ENCODE results near the gene KCNC1. TPM values are rescaled to one million over a fixed set of nuclear protein-coding genes. Genes with fewer than 3 reads are reported as not detected.

The KCNC1 gene
- polyA plus RNA-seq, 1 of the 3 experiments (the other 2 are of a cell fraction) = 0.18 TPM

DNA sequence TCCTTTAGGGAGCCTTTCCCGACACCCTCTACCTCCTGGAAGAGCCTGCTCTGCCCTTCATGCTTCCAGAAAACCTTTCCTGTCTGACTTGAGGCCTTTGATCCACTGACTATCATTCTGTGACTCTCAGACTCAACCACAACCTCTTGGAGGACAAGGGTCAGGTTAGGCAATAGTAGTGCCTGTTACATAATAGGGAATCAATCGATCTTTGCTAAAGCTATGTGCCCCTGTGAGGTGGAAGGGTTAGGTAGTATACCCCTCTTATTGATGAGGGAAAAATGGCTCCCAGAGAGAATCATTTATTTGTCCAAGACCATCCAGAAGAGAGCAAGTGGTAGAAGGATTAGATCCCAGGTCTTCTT lies 16.2 kb downstream of the KCNC1 start:
- no peaks in the 10 kb centered on the region for H3K36me3 ChIP-seq (replicated peaks in 1 of 2; ENCODE audit: control insufficient read depth in 1 of 2, insufficient read depth in 2 of 2, low read length in 1 of 2)
- H3K79me2 ChIP-seq (ENCODE audit: insufficient read depth) = no peaks in the 10 kb centered on the region
- no peak overlapping the region for H3K27ac ChIP-seq (ENCODE audit: low read depth in 2 of 2, low read length in 1 of 2)
- H3K4me3 ChIP-seq (ENCODE audit: low read depth in 2 of 2, low read length in 1 of 2) = no peak overlapping the region
- no peak for TF ChIP-seq TAF1 (IDR thresholded peaks at IDR 0.05; ENCODE audit: borderline replicate concordance, low read depth, low read length)
- TF ChIP-seq YY1 (IDR thresholded peaks at IDR 0.05; ENCODE audit: low read depth) = no peak
- no peak for TF ChIP-seq POLR2AphosphoS5 (IDR thresholded peaks at IDR 0.05; ENCODE audit: low read depth, low read length)
- POLR2A ChIA-PET = no interaction called here
- H3K9me3 ChIP-seq = no peaks in the 10 kb centered on the region
- CTCF ChIA-PET = interaction anchor here (2.2 to 3.0 kb wide), 2 partner anchors 20 to 228 kb away, joined by 7 to 17 read pairs; no protein-coding TSS in a partner anchor
- H3F3A ChIP-seq (replicated peaks; ENCODE audit: insufficient read depth) = no peaks in the 10 kb centered on the region
- H3K27me3 ChIP-seq (ENCODE audit: insufficient read depth) = no peaks in the 10 kb centered on the region
- DNase-seq = no peak
- 25% methylated on average over 2 of the region's 2 CpGs for WGBS (ENCODE audit: low lambda C conversion rate)
- H2AFZ ChIP-seq (ENCODE audit: low read depth) = no peak overlapping the region
- no peaks in the 10 kb centered on the region for H3K9me2 ChIP-seq
- no peaks in the 10 kb centered on the region for H4K20me1 ChIP-seq (ENCODE audit: insufficient read depth)
- no peaks in the 10 kb centered on the region; a peak in 1 of 4 replicates for H3K4me1 ChIP-seq (ENCODE audit: control insufficient read depth in 1 of 2, insufficient read depth in 2 of 2, low read depth in 1 of 2, low read length in 1 of 2)
- no peak overlapping the region for H3K9ac ChIP-seq
- no peak overlapping the region for H3K4me2 ChIP-seq

DNA sequence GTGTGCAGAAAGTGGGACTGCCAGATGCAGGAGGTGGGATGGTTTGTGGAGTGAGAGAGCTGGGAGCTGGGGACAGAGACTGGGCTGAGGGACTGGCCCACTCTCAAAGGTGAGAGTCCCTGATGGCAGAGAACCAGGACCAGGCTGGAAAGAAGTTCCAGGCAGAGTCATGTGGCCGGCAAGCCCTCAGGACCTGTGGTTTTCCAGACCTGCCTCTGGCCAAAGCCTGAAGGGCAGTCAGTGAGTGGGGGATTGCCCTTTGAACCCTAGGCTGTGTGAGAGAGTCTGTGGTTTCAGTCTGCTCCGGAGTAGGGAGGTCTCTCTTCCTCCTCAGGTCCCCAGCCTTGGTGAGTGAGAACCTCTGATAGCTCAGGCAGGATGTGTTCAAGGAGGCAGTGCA lies 17.0 kb downstream of the KCNC1 start:
- DNase-seq = no peak
- Histone ChIP-seq H3K9me3 (no peaks in the 10 kb centered on the region), H3F3A (replicated peaks; ENCODE audit: insufficient read depth) (no peaks in the 10 kb centered on the region), H2AFZ (ENCODE audit: low read depth) (no peak overlapping the region), H3K4me1 (ENCODE audit: control insufficient read depth in 1 of 2, insufficient read depth in 2 of 2, low read depth in 1 of 2, low read length in 1 of 2) (no peaks in the 10 kb centered on the region; a peak in 1 of 4 replicates), H3K9ac (no peak overlapping the region), H3K4me3 (ENCODE audit: low read depth in 2 of 2, low read length in 1 of 2) (no peak overlapping the region), H3K36me3 (replicated peaks in 1 of 2; ENCODE audit: control insufficient read depth in 1 of 2, insufficient read depth in 2 of 2, low read length in 1 of 2) (no peaks in the 10 kb centered on the region), H3K27me3 (ENCODE audit: insufficient read depth) (no peaks in the 10 kb centered on the region), H3K4me2 (no peak overlapping the region), H3K79me2 (ENCODE audit: insufficient read depth) (no peaks in the 10 kb centered on the region), H4K20me1 (ENCODE audit: insufficient read depth) (no peaks in the 10 kb centered on the region), H3K9me2 (no peaks in the 10 kb centered on the region), H3K27ac (ENCODE audit: low read depth in 2 of 2, low read length in 1 of 2) (no peak overlapping the region)
- ChIA-PET POLR2A (no interaction called here), CTCF (interaction anchor here (1.6 to 3.0 kb wide), 4 partner anchors 15 to 227 kb away, joined by 4 to 17 read pairs (median 7); partner anchors contain the start of gene KCNC1)
- TF ChIP-seq TEAD4 (IDR thresholded peaks at IDR 0.05; ENCODE audit: borderline replicate concordance, insufficient read depth) = no peak
- TF ChIP-seq POLR2AphosphoS5 (IDR thresholded peaks at IDR 0.05; ENCODE audit: low read depth, low read length) = no peak
- TF ChIP-seq FOXJ3 (CRISPR knock-in tag; IDR thresholded peaks at IDR 0.05) = no peak
- no peak for TF ChIP-seq SMC3 (IDR thresholded peaks at IDR 0.05; ENCODE audit: low read depth, low read length)
- TF ChIP-seq SIN3A (IDR thresholded peaks at IDR 0.05; ENCODE audit: borderline replicate concordance, low read depth, low read length) = no peak
- TF ChIP-seq GATA2 (CRISPR knock-in tag; IDR thresholded peaks at IDR 0.05) = no peak
- TF ChIP-seq RXRA (IDR thresholded peaks at IDR 0.05; ENCODE audit: borderline replicate concordance, low read depth) = no peak
- TF ChIP-seq NFIC (IDR thresholded peaks at IDR 0.05; ENCODE audit: borderline replicate concordance) = no peak
- TF ChIP-seq MEF2A (IDR thresholded peaks at IDR 0.05; ENCODE audit: borderline replicate concordance, low read depth) = no peak
- TF ChIP-seq FOXM1 (IDR thresholded peaks at IDR 0.05; ENCODE audit: low read depth) = no peak
- TF ChIP-seq, protein P1, sequence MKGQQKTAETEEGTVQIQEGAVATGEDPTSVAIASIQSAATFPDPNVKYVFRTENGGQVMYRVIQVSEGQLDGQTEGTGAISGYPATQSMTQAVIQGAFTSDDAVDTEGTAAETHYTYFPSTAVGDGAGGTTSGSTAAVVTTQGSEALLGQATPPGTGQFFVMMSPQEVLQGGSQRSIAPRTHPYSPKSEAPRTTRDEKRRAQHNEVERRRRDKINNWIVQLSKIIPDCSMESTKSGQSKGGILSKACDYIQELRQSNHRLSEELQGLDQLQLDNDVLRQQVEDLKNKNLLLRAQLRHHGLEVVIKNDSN (IDR thresholded peaks at IDR 0.05; ENCODE audit: borderline replicate concordance, low read depth) = no peak
- 25% methylated on average over 2 of the region's 2 CpGs for WGBS (ENCODE audit: low lambda C conversion rate)

Measured in SK-N-SH (cell line).